Pancreas (tissue), 10 donors: Measurements from ENCODE around the gene EFNB2. TPM values are rescaled to one million over a fixed set of nuclear protein-coding genes. Genes with fewer than 3 reads are reported as not detected.

Source experiments
- ATAC-seq, 4 donors: fragments of 200-7000 bp; cut with Tn5 transposase; one replicate each; pipeline versions ENCODE4 v1.8.0 to v1.9.1; 2020; ENCODE audit warnings: mild to moderate bottlenecking in 4 of 4, moderate library complexity in 4 of 4
- DNase-seq, 6 donors: peaks; one replicate each; pipeline ENCODE4 v3.0.0-alpha.2; 2020
- FAIRE-seq: peaks from 2 replicates; lab custom pipeline; 2012; peaks lifted over from hg19 to GRCh38; lab: Jason Lieb, UNC
- H3K27ac ChIP-seq, 4 donors: fragments of 200-600 bp; sonication (generic); 1 replicate in 3 of 4; 2 replicates in 1 of 4; pipeline versions ENCODE4 v1.5.0 to v1.8.0; 2020
- H3K27me3 ChIP-seq, 4 donors: fragments of 200-600 bp; one replicate each; pipeline ENCODE4 v1.8.0; 2021
- H3K36me3 ChIP-seq, 3 donors: fragments of 200-600 bp; sonication (generic) in 1 of 3; one replicate each; pipeline versions ENCODE4 v1.5.0 to v1.8.0; 2020 to 2021
- H3K4me1 ChIP-seq, 3 donors: fragments of 200-600 bp; one replicate each; pipeline ENCODE4 v1.8.0; 2021
- H3K4me3 ChIP-seq, 4 donors: fragments of 200-600 bp; sonication (generic) in 2 of 4; one replicate each; pipeline versions ENCODE4 v1.5.0 to v1.8.0; 2020 to 2021
- H3K9me3 ChIP-seq, 4 donors: fragments of 200-600 bp; one replicate each; pipeline ENCODE4 v1.8.0; 2021
- WGBS, 2 donors: extraction: QIAGEN DNeasy Blood & Tissue Kit; methylation state at CpG; one replicate each; pipeline ENCODE4 v1.1.7; 2013; 5-methylcytosine and 5-hydroxymethylcytosine counted together
- intact Hi-C, 3 donors: fragments of 100-400 bp; cut with DNase I; formaldehyde crosslinking; loops; one replicate each; pipeline versions ENCODE4 v1.11.1 to v1.14.2; 2022
- polyA plus RNA-seq, 2 donors: library from polyadenylated mRNA; stranded (reverse); fragments of 200-250 nt; gene quantifications; one replicate each; pipeline ENCODE4 v1.2.3, GENCODE V29; 2013
- total RNA-seq, 6 donors: library from RNA; stranded (reverse); fragmentation: NEBNext Ultra II Directional in 4 of 6; extraction: Animal tissue kit (Norgen Biotek cat#: 25700) in 4 of 6; gene quantifications; one replicate each; pipeline versions ENCODE4 v1.2.1 to v1.2.4, GENCODE V29; 2021 to 2023
- TF ChIP-seq, protein P1 (sequence below), 4 donors: fragments of 200-600 bp; sonication (generic) in 3 of 4; IDR thresholded peaks; one replicate each; pipeline versions ENCODE4 v1.5.0 to v1.8.0; 2021; ENCODE audit warnings: antibody characterized with exemption in 4 of 4
- donor health status: healthy with polysubstance abuse.
- donor health status: DM: no; HTN: no; CAD: no; lungs with moderate emphysema.
- donor health status: DM: no; HTN: no; CAD: no.
- donor health status: control.
- donor health status: control.
- donor health status: Bipolar disorder and iron deficiency.
- donor health status: DM: yes; HTN: yes; CAD: no.
- donor health status: DM: no; HTN: no; CAD: no.
- donor health status: DM: no; HTN: no; CAD: no.
- donor health status: DM: yes; HTN: yes; CAD: no.

EFNB2 gene, protein sequence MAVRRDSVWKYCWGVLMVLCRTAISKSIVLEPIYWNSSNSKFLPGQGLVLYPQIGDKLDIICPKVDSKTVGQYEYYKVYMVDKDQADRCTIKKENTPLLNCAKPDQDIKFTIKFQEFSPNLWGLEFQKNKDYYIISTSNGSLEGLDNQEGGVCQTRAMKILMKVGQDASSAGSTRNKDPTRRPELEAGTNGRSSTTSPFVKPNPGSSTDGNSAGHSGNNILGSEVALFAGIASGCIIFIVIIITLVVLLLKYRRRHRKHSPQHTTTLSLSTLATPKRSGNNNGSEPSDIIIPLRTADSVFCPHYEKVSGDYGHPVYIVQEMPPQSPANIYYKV
- total RNA-seq (1 to 10 TPM; 2.4 to 8.0 (median 2.9) TPM), polyA plus RNA-seq (1 to 10 TPM; 3.0 to 4.4 TPM)

DNA sequence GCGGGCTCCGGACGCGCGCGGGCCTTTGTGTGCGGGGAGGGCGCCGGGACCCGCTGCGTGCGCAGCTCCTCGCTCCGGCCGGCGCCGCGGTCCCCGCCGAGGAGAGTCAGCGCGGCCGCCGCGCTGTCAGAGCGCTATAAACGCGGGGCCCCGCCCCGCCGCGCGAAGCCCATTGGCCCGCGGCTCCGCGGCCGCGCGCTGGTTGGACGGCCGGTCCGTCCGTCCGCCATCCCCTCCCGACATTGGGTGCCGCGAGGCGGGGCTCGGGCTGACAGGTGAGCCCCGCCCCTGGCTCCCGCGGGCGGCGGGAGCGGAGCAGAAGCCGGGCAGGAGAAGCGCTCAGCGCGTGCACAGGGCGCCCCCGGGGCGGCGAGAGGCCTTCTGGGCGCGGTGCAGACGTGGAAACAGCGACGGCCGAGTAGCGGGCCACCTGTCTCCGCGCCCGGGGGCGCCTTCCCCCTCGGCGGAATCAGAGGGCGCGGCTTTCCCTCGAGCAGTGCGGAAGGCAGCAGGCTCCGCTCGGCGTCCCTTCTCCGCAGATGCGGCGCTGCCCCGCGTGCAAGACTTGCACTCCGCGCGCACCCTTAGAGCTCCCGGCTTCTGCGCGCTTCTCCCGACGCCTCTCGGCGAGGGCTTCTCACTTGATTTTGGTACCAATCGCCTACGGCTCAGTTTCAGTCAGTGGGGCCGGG lies at the start of gene EFNB2:
Gene EFNB2, minus strand, starts transcription at position 111 of the 692 bp plus-strand sequence. CDS start 698 bp downstream, outside the sequence.
- peak; percentile 82 to 95 (median 92) for DNase-seq
- WGBS, 2 donors = 0 to 1% methylated on average over 61 to 102 of the region's 102 CpGs
- ATAC-seq = peak; percentile 91 to 95 (median 94)
- H3K4me1 ChIP-seq = peaks cover 0 to 3% (median 0%) of the 10 kb centered on the region in 3 donors
- H3K27ac ChIP-seq = peak within 1 kb of the TSS in 3 of 4 donors; percentile 15 to 47 (median 26)
- peak within 1 kb of the TSS; percentile 69 to 73 (median 72) for H3K4me3 ChIP-seq
- FAIRE-seq = no peak
- TF ChIP-seq, protein P1, sequence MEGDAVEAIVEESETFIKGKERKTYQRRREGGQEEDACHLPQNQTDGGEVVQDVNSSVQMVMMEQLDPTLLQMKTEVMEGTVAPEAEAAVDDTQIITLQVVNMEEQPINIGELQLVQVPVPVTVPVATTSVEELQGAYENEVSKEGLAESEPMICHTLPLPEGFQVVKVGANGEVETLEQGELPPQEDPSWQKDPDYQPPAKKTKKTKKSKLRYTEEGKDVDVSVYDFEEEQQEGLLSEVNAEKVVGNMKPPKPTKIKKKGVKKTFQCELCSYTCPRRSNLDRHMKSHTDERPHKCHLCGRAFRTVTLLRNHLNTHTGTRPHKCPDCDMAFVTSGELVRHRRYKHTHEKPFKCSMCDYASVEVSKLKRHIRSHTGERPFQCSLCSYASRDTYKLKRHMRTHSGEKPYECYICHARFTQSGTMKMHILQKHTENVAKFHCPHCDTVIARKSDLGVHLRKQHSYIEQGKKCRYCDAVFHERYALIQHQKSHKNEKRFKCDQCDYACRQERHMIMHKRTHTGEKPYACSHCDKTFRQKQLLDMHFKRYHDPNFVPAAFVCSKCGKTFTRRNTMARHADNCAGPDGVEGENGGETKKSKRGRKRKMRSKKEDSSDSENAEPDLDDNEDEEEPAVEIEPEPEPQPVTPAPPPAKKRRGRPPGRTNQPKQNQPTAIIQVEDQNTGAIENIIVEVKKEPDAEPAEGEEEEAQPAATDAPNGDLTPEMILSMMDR (IDR thresholded peaks at IDR 0.05) = no peak
- H3K36me3 ChIP-seq = no peaks in the 10 kb centered on the region
- no peaks in the 10 kb centered on the region for H3K27me3 ChIP-seq
- intact Hi-C loops = no loop called here
- no peaks in the 10 kb centered on the region for H3K9me3 ChIP-seq

DNA sequence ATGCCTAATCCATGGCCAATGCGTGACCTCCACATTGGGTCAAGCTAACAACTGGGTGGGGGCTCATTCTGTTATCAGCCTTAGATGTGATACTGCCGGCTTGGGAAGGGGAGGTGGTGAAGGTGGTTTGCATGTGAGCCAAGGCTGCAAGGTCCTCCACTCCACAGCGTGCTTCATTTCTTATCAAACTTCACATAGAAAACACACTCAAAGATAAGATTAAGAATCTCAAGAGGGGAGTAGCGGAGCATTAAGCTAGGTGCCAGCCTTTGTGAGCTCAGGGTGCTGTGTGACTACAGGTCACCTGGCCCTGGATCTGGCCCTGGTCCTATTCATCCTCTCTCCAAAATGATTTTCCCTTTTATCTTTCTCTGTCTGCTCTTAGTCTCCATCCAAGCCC lies 45.8 kb upstream of the EFNB2 start:
- Histone ChIP-seq H3K9me3 (no peaks in the 10 kb centered on the region), H3K4me1 (no peaks in the 10 kb centered on the region), H3K27me3 (no peaks in the 10 kb centered on the region), H3K36me3 (no peaks in the 10 kb centered on the region), H3K4me3 (no peak overlapping the region), H3K27ac (no peak overlapping the region)
- DNase-seq (no peak), ATAC-seq (peak in 1 of 4 donors; percentile 9), FAIRE-seq (no peak)
- intact Hi-C loops = no loop called here
- TF ChIP-seq, protein P1 (IDR thresholded peaks at IDR 0.05) = no peak
- 34 to 40% methylated on average over 4 of the region's 4 CpGs for WGBS, 2 donors

DNA sequence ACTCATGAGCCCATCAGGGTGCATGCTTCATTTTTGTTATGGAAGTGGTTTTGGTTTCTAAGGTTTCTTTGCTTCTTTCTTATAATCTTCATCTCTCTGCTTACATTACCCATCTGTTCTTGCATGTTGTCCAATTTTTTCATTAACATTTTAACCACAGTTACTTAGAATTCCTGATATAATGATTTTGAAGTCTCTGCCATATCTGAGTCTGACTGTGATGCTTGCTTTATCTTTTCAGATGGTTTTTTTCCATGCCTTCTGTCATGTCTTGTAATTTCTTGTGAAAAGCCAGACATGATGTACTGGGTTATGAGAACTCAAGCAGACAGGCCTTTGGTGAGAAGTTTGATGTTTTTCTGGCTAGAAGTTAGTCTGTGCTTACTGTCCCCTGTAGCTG lies 40.4 kb upstream of the EFNB2 start:
- Histone ChIP-seq H3K4me1 (no peaks in the 10 kb centered on the region), H3K9me3 (no peaks in the 10 kb centered on the region), H3K4me3 (no peak overlapping the region), H3K27ac (no peak overlapping the region), H3K27me3 (no peaks in the 10 kb centered on the region), H3K36me3 (no peaks in the 10 kb centered on the region)
- intact Hi-C loops = no loop called here
- TF ChIP-seq, protein P1 (IDR thresholded peaks at IDR 0.05) = no peak
- FAIRE-seq (no peak), DNase-seq (no peak), ATAC-seq (no peak)

DNA sequence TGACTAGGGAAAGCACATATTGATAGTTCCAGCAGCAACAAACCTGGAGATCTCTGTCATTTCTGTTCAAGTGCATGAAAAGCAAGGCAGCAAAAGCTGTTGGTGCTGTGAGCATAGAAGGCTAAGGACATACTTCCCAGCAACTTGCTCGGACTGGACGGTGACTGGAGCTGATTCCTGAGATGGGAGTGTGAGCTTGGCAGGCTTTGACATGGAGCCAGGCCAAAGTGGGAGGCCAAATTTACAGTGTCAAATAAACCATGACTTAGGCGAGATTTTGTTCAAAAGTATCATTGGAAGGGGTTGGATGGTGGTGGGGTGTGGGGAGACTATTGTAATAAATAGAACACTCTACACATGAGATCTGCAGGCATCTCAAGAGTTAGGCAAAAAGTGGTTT lies 38.4 kb upstream of the EFNB2 start:
- no peak for FAIRE-seq
- 21 to 29% methylated on average over 3 of the region's 3 CpGs for WGBS, 2 donors

More for the DNA sequence above, 38.4 kb upstream of the EFNB2 start:
- DNase-seq (no peak), ATAC-seq (no peak)
- Histone ChIP-seq H3K27ac (no peak overlapping the region), H3K4me3 (no peak overlapping the region), H3K27me3 (no peaks in the 10 kb centered on the region), H3K4me1 (peaks cover 0 to 7% (median 4%) of the 10 kb centered on the region in 3 donors), H3K36me3 (no peaks in the 10 kb centered on the region), H3K9me3 (no peaks in the 10 kb centered on the region)
- TF ChIP-seq, protein P1 (IDR thresholded peaks at IDR 0.05) = no peak
- intact Hi-C loops = no loop called here
